HG02678 (cell line): ENCODE measurements around the gene KRCC1.

Source experiments
- ATAC-seq: cut with Tn5 transposase; IDR thresholded peaks from one replicate; pipeline ENCODE4 v1.9.1; 2021; ENCODE audit warnings: mild to moderate bottlenecking, moderate library complexity; ENCODE audit not compliant: unreplicated experiment

KRCC1 gene

DNA sequence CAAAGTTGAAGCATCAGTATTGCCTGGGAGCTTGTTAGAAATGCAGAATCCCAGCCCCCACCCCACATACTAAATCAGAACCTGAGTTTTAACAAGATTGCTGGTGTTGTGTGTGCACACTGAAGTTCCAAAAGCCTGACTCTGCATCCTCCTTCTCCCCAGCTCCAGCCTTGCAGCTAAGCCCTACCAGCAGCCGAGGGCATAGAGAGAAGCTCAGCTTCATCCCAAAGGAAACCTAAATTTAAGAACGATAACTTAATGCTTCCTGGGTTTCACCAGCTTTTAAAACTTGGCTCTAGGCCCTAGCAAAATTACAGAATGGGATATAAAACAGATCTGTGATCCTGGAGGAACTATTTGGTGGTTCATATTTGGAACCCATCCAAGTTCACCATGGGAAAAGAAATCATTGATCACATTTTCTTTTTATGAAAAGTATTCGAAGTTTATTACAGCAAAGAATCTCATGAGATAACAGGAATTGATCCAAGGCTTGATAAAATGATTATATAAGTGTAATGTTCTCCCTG, 23.1 kb upstream of the KRCC1 start:
- no peak for ATAC-seq

DNA sequence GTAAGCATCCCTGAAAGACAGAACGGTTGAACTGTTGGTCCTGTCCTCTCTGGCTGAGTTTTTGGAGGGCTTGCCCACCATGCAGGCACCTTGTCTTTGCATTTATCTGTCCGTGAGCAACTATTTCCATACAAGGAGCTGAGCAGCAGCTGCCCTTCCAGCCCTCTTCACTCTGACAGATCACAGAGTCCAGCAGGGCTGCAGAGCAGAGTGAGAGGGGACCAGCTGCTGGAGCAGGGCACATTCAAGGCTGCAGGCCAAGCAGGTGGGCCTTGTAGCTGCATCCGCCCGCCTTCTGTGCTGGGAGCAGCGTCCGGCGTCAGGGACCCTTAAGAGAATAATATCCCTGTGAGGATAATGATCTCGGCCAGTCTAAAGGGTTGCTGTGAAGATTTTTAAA, 21.5 kb upstream of the KRCC1 start:
- no peak for ATAC-seq

DNA sequence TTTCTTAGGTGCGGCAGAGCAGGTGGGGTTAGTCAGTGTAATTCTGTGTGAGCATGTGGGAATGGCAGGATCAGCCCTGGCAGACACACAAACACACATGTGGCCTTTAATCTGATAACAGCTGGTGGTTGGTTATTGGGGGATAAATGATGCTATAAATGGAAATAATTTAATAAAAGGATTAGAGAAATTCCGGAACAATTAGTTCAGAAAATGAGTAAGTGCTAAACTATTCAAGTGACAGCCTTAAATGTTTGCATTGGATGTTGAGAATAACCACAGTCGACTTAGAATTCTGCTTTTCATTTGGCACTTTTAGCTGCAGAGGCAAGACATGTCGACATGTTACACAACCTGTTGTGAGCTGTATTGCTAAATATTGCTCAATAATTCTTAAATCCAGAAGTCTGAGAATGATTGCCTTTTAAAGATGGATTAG, 19.3 kb upstream of the KRCC1 start:
- no peak for ATAC-seq

DNA sequence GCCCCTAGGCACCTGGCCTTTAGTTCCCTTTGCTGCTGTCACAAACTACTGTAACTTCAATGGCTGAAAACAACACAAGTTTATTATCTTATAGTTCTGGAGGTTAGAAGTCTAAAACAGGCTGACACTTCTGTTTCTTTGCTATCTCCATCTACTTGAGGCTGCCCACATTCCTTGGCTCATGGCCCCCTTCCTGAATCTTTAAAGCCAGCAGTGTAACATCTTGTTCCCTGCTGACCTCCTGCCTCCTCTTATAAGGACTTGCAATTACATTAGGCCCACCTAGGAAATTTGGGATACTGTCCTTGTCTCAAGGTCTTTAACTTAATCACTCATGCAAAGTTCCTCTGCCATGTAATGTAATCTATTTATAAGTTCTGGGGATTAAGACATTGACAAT, 18.6 kb upstream of the KRCC1 start:
- no peak for ATAC-seq

DNA sequence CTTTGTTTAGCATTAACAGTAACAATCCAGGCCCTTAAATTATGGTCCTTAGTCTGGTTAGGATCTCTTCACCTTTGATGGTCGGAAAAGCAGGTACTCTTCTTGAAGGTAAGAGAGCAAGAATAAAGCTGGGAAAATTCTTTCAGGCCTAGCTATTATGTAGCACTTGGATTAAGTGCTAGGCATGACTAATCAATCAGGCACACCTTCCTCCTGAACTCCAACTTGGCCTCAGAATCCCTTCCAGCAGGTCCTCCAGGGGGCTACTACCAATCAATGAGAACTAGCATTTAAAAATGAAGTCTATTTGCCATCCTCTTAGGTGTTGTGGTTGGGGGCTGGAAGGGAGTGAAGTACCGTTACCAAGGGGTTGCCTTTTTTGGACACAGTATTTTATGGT, 15.8 kb upstream of the KRCC1 start:
- ATAC-seq, result no peak

DNA sequence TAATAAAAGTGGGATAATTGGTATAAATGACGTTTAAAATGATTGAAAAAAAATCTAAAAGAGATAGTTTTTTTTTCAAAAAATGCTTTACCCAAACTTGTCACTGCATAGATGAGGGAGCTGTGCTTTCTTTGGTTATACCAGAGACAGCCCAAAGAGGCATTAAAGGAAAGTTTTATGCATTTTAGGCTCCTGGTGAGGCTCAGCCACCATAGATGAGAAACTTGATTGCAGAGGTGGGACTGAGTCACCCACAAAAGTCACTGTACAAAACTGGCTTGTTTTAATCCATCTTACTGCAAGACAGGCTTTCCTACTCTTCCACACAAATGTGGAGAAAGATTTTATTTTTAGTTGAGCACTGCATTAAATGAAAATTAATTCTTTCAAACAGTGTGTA, 14.5 kb upstream of the KRCC1 start:
- ATAC-seq, result no peak

DNA sequence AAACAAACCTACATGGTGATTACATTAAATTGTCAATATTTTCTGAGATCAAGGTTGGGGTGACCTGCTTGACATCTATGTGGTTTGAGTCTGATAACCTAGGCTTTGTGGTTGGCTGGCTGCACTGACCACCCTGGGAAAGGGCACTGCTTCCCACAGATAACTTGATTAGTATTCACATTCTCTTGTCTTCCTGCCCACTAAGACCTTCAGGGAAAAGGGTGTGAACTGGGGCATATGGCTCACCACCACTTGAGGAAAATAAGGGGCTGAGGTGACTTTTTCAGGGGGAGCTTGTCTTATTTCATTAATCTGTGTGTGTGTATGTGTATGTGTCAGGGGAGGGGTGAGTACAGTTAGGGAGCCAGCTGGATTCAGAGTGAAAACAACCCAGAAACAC, 13.5 kb upstream of the KRCC1 start:
- ATAC-seq, result no peak

DNA sequence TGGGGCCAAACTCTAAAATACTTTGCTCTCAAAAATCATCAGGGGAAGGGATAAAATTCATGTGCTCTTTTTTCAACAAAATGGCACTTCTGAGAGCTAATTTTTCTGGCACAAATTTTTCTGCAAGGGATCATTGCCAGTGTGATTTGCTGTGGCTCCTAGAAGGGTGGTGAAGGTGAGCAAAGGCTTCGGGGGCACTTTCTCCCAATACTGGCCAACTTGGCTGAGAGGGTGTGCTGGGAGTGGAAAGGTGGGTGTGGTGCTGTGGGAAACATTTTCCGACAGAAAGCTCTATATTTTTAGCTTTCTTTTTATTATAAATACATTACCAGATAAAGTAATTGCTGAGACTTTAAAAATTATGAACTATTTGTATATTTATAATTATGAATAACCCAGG, 12.5 kb upstream of the KRCC1 start:
- no peak for ATAC-seq

DNA sequence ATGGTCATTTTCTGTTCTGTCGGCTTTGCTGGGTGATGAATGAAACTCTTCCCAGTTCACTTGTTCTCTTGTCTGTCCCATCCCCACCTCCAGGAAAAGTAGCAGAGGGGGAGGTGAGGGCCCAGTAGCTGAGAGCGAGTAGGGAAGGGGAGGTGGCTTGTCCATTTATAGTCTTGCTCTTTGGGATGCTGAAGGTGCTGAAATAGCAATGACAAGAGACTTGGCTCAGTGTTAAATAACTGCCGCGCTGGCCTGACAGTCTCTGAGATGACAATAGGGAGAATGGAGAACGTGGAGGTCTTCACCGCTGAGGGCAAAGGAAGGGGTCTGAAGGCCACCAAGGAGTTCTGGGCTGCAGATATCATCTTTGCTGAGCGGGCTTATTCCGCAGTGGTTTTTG, 12.0 kb upstream of the KRCC1 start, which contains the start of gene SMYD1:
Gene SMYD1, plus strand, starts transcription at position 228 of the 400 bp plus-strand sequence. Its CDS starts 40 bp downstream, at position 268.
- ATAC-seq, result no peak

DNA sequence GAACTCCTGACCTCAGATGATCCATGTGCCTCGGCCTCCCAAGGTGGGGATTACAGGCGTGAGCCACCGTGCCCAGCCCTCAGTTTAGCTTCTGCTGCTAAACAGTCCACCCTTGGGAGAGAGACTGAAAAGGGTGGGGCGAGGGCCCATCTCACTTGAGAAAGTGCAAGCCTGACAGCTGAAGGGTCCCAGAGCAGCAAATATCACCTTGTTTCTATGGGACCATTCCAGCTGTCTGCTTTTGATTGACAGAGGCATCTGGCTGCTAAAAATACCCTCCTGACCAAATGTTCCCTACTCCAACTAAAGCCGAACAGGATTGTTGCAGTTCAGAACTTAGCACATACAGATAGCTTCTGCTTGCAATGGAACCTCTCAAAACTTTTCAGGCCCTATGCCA, 11.6 kb upstream of the KRCC1 start:
- no peak for ATAC-seq

DNA sequence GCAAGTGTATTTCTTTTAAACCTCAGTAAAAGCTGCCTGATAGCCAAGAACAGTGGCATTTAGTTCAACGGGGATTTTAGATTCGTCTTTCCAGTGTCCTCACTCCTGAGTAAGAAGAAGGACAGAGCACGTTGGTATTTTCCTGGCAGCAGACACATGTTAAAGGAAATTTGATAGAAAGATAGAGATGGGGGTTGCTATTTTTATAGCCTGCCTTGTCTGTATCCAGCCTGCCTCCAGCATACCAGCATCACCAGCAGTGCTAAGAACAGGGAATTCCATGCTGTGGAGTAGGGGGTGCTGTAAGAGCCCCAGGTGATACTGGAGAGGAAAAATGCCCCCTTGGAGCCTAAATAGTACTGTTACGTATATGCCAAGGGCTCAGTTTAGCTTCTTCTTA, 11.0 kb upstream of the KRCC1 start:
- no peak for ATAC-seq

DNA sequence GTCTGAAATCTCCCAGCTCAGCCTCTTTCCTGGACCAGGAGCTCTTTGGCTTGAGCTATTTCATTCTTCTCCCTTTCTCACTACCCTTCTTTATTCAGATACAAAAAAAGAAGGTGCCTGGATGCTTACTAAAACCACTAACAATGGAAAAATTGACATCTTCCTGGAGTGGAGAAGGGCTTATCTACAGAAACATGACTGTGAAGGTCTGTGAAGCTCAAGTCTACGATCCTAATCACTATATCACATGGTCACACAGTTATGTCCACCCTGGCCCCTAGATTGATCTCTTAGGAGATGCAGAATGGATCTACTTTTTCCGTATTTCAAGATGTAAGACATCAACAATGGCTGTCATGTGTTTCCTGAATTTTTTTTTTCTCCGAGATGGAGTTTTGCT, 5.7 kb upstream of the KRCC1 start:
- ATAC-seq, result no peak

DNA sequence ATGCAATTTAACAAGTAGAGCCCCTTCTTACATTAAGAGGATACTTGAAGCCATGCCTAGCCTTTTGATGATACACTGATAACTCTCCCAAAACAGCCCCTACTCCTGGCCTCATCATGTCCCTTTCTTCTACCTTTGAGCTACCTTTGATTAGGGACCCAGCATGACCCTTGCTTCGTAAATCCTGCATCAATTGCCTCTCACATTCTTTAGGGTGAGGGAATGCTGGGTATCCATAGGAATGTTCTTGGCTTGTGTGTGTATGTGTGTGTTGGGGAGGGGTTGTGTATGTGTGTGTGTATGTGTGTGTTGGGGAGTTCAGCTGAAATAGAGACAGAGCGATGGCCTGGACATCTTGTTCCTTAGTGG, 5.3 kb upstream of the KRCC1 start:
- ATAC-seq, result no peak

DNA sequence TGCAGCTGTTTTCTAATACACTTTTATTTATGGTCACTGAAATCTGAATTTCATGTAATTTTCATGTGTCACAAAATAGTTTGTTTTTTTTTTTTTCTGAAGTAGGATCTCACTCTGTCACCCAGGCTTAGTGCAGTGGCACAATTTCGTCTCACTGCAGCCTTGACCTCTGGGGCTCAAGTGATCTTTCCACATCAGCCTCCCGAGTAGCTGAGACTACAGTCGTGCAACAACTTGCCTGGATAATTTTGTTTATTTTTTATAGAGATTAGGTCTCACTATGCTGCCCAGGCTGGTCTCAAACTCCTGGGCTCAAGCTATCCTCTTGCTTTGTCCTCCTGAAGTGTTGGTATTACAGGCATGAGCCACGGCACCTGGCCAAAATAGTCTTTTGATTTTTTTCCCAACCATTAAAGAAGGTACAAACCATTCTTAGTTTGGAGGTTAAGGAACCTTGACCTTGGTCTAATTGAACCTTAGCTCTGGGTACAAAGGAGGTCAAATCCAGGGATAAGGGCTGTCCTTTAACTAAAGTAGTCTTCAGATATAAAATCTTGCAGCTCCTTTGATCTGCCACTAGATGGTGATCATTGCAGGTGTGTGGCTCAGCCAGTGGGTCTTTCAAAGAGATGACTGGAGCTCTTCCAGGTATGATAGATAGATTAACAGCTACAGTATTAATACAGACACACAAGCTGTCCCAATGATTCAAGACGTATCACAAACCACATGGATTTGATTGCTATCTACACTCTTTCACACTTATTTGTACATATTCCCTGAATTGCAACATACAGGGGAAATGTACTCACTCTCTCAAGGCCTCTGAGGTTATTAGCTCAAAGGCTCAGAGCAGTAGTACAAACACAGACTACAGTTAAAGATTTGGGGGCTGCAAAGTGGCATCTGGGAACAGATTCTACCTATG, 4.7 kb upstream of the KRCC1 start:
- ATAC-seq, result peak; percentile 33

DNA sequence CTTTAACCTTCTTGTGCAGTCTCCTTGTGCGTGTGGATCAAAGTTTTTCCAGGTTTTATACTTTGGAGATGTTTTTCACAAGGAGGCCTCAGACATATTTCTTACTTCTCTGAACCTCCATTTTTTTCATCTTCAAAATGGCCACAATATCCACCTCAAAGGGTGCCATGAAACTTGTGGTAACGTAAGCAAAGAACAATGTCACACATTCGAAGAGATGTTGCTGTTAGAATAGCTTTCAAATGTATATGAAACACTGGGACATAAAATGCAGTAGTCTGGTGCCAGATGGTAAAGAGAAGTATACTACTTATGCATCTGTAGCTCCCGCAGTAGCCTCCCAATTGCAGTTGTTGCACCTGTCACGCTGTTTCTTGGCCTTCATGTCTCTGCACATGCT, 2.6 kb upstream of the KRCC1 start:
- no peak for ATAC-seq

DNA sequence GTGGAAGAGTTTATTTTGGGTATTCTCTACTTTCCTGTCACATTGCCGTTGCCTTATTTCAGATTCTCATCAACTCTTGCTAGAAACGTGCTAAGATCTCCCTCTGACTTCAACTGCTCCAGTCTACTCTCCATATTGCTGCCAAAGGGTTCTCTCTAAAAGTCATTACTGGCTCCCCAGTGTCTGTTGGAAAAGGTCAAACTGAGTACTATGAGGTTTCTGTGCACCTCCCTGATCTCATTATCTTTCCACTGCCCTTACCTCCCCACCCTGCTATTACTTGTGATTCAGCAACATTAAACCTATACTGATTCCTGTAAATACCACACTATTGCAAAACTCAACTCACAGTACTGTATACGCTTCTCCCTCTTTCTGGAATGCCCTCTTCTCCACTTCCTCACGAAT, 1.9 kb upstream of the KRCC1 start:
- ATAC-seq, result no peak

DNA sequence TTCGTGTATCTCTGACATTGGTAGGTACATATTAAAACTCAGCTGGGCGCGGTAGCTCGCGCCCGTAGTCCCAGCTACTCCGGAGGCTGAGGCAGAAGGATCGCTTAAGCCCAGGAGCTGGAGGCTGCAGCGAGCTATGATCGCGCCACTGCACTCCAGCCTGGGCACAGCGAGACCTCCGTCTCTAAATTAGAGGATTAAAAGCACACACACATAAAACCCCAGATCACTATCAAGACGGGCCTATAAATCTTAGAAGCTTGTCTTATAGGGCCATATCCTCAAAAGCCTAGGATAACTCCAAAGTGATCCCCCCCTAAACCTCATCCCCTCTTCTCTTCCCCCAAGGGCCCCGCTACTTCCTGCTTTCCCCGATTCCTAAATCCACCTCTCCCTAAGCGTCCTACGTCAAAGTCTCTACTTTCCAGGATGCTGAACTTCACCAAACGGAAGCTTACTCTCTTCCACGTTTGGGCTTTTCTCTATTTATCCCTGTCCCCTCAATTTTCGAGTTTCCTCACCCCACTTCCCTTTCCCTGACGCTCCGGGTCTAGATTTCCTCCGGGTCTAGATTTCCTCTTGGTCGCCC, 707 bp downstream of the KRCC1 start:
- no peak for ATAC-seq

DNA sequence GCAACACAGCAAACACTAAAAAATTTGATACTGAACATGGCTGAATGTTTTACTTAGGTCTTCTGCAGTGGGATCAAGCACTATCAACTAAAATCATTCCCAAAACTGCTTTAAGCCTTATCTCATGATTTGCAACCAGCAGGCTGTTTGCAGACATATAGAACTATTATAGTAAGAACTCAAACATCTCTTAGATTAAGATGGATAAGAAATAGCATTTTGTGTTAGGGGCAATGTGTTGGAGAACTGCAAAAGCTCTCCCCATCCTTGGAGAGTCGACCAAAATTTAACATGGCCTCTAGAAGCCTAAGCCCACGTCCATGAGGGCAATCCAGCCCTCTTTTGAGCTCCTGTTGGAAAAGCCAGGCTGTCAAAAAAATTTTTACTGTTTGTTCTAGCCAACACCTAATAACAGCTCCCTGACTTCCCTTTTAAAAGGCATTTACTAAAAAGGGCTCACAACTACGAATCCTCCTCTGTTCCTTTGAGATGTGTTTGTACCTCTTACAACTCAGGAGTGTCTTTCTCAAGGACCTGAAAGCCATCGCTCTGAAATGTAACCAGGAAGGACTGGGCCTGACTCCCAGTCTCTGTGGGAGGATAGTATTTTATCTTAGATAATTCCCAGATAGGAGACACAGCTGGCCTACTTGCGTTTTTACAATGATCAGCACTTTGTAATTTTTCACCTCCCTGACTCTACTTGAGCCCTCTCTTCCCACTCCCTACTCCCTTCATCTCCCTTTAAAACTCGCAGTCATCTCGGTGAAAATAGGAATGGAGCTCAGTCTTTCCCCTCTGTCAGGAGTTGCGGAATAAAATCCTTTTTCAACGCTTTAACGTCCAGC, 1.4 kb downstream of the KRCC1 start:
- ATAC-seq, result no peak

DNA sequence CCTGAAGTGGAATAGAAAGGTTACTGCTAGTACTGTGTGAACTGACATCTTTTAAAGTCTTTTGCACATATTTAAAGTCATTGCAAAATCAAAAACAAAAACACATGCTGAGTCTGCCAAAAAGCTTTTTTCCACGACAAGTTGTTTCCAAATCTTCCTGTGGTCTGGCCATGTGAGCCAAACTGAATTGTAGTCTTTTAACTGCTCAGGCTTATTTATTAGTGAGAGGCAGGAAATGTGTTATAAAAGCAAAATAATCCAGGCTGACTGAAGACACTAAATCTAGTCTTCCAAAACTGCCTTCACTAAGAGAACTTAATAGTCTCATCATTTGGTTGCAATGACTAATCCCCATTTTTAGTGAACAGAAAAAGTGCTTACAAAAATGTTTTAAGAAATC, 2.3 kb downstream of the KRCC1 start:
- ATAC-seq, result no peak

DNA sequence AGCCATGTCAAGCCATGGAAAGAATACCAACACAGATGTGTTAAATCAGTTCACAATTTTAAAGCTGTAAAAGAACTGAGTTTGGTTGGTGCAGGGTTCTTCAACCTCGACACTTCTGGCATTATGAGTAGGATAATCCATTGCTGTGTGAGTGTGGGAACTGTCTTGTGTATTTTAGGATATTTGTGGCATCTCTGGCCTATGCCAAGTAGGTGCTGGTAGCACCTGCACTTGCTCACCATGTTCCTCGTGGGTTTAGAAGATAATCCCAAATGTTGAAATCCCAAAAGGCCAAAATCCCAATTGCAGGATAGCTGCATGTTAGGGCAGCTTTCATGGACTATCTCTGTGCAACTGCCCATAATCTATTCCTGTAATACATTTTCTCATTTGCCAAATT, 3.8 kb downstream of the KRCC1 start:
- no peak for ATAC-seq

DNA sequence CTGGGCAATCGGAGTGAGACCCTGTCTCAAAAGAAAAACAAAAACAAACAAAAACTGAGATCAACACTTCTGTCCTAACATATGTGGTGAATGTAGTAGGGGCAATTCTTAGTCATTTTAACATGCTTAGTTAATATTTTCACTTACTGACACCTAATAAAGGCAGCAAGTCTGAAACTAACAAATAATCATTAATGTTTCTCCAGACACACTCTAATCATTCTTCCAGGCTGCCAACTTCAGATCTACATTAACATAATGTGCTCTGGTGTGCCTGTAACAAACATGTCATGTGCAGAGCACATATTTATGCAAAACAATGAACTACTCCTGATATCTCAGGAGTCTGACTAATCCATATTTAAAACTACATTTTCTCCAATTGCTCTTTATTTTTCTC, 6.0 kb downstream of the KRCC1 start:
- no peak for ATAC-seq
